Activated CD4-positive, CD25-positive, alpha-beta regulatory T cell treated with anti-CD3 and anti-CD28 coated beads, Interleukin-2, amount 50 U/mL, for 72 hours (primary cell): ENCODE data around the gene HRH1.
"Not testable (repeated sequence)": the region's sequence is repeated elsewhere in the genome, so short reads cannot be mapped to it uniquely, and the experiment has no call there.

ENCODE experiments used
- DNase-seq: peaks from one replicate; pipeline ENCODE4 v3.0.0; 2021

Gene HRH1

GRCh38 chr3:11211531-11212298 lies 57.4 kb downstream of the HRH1 start:
- DNase-seq: no peak

- no peak for DNase-seq
Measured at GRCh38 chr3:11212299-11212608, 58.0 kb downstream of the HRH1 start.

GRCh38 chr3:11212784-11213183 lies 58.5 kb downstream of the HRH1 start:
- no peak for DNase-seq

GRCh38 chr3:11213810-11214450 lies 59.6 kb downstream of the HRH1 start:
- no peak for DNase-seq

GRCh38 chr3:11214451-11214978 lies 60.2 kb downstream of the HRH1 start:
- DNase-seq: no peak

GRCh38 chr3:11217370-11217769 lies 63.1 kb downstream of the HRH1 start:
- DNase-seq: not testable (repeated sequence)

GRCh38 chr3:11220230-11220629 lies 65.9 kb downstream of the HRH1 start:
- DNase-seq: no peak

- DNase-seq: no peak
Measured at GRCh38 chr3:11221818-11222415, 67.6 kb downstream of the HRH1 start.

- no peak for DNase-seq
Measured at GRCh38 chr3:11224010-11224409, 69.7 kb downstream of the HRH1 start.

GRCh38 chr3:11224870-11225229 lies 70.6 kb downstream of the HRH1 start:
- no peak for DNase-seq

- DNase-seq: no peak
Measured at GRCh38 chr3:11226042-11226370, 71.7 kb downstream of the HRH1 start.

- DNase-seq: no peak
Measured at GRCh38 chr3:11228041-11228440, 73.7 kb downstream of the HRH1 start.

- DNase-seq: no peak
Measured at GRCh38 chr3:11230125-11230524, 75.8 kb downstream of the HRH1 start.

- DNase-seq: no peak
Measured at GRCh38 chr3:11230832-11231231, 76.5 kb downstream of the HRH1 start.

GRCh38 chr3:11235385-11235784 lies 81.1 kb downstream of the HRH1 start:
- DNase-seq: no peak

GRCh38 chr3:11236588-11237461 lies 82.5 kb downstream of the HRH1 start:
- peak; percentile 84 for DNase-seq

- no peak for DNase-seq
Measured at GRCh38 chr3:11238060-11238459, 83.8 kb downstream of the HRH1 start.

- DNase-seq: no peak
Measured at GRCh38 chr3:11238880-11239279, 84.6 kb downstream of the HRH1 start.

GRCh38 chr3:11239796-11240195 lies 85.5 kb downstream of the HRH1 start:
- DNase-seq: no peak

GRCh38 chr3:11240496-11240895 lies 86.2 kb downstream of the HRH1 start:
- DNase-seq: peak; percentile 37

- no peak for DNase-seq
Measured at GRCh38 chr3:11244121-11244677, 89.9 kb downstream of the HRH1 start.

GRCh38 chr3:11245276-11245675 lies 91.0 kb downstream of the HRH1 start:
- no peak for DNase-seq
